HCT116 (cell line): ENCODE measurements around the gene MYCN. TPM values are rescaled to one million over a fixed set of nuclear protein-coding genes. Genes with fewer than 3 reads are reported as not detected.

ENCODE experiments used
- ATAC-seq: fragments of 200-7000 bp; cut with Tn5 transposase; 2 replicates; pipeline ENCODE4 v1.9.1; 2020; ENCODE audit warnings: mild to moderate bottlenecking, moderate library complexity
- Bru-seq: library from RNA; stranded (reverse); fragments of 400-500 nt; gene quantifications from one replicate; lab custom pipeline; 2021; lab: Mats Ljungman, UMichigan
- BruChase-seq, 2 experiments: library from RNA; stranded (reverse); fragments of 400-500 nt; gene quantifications; one replicate each; lab custom pipeline; 2021; lab: Mats Ljungman, UMichigan
- BruUV-seq: library from RNA; stranded (reverse); fragments of 400-500 nt; replicated peaks from 2 replicates; lab custom pipeline; 2021; lab: Mats Ljungman, UMichigan
- CTCF ChIA-PET: fragments of 300-600 bp; sonication (Branson Sonifier 250); formaldehyde crosslinking; loops from one replicate; lab custom pipeline; 2021; ENCODE audit warnings: antibody characterized with exemption; lab: Charles Lee
- POLR2A ChIA-PET: fragments of 300-600, 350-600 bp; sonication (Branson Sonifier 250); formaldehyde crosslinking; loops from one replicate; lab custom pipeline; 2021; ENCODE audit warnings: antibody characterized with exemption; lab: Charles Lee
- RAD21 ChIA-PET, 2 experiments: fragments of 300-600 bp; sonication (Branson Sonifier 250); formaldehyde crosslinking; loops; one replicate each; lab custom pipeline; 2023; ENCODE audit warnings: low total read pairs in 2 of 2; ENCODE audit not compliant: uncharacterized antibody in 2 of 2, unreplicated experiment in 2 of 2, low non-redundant PET in 1 of 2; lab: Charles Lee
- DNase-seq: peaks from one replicate; pipeline ENCODE4 v3.0.0-alpha.2; 2010; ENCODE audit warnings: low read depth, low spot score
- H2AFZ ChIP-seq: fragments of 200-600 bp; shearing (Covaris generic), sonication (generic); 2 replicates; pipeline ENCODE4 v1.6.1; 2017; ENCODE audit warnings: low read depth, mixed run types, mixed read lengths, antibody characterized with exemption, low read length; ENCODE audit not compliant: poor library complexity, severe bottlenecking
- H3K27ac ChIP-seq: 2 replicates; pipeline ENCODE4 v1.5.1; 2012; ENCODE audit warnings: low read depth, low read length
- H3K27me3 ChIP-seq: fragments of 200-600 bp; sonication (generic); 2 replicates; pipeline ENCODE4 v1.6.1; 2016; ENCODE audit warnings: mixed run types, low read length, mixed read lengths; ENCODE audit not compliant: insufficient read depth
- H3K36me3 ChIP-seq, 2 experiments: fragments of 200-500 bp in 1 of 2; fragments of 200-600 bp in 1 of 2; sonication (Bioruptor generic) in 1 of 2; sonication (generic) in 1 of 2; 2 replicates each; pipeline versions ENCODE4 v1.5.1 to v1.6.1; 2014 to 2016; ENCODE audit warnings: low read length in 2 of 2, inconsistent platforms in 1 of 2, mixed read lengths in 1 of 2, mixed run types in 1 of 2; ENCODE audit not compliant: insufficient read depth in 2 of 2, control insufficient read depth in 1 of 2
- H3K4me1 ChIP-seq, 2 experiments: fragments of 200-600 bp in 1 of 2; sonication (generic) in 1 of 2; 2 replicates each; pipeline versions ENCODE4 v1.5.1 to v1.6.1; 2012 to 2017; ENCODE audit warnings: low read length in 2 of 2, inconsistent platforms in 1 of 2, mild to moderate bottlenecking in 1 of 2, mixed read lengths in 1 of 2, mixed run types in 1 of 2, moderate library complexity in 1 of 2; ENCODE audit not compliant: insufficient read depth in 2 of 2, control insufficient read depth in 1 of 2
- H3K4me2 ChIP-seq: fragments of 200-600 bp; sonication (generic); 2 replicates; pipeline ENCODE4 v1.6.1; 2017; ENCODE audit warnings: mixed run types, low read length, mixed read lengths
- H3K4me3 ChIP-seq, 2 experiments: fragments of 200-600 bp in 1 of 2; sonication (generic) in 1 of 2; replicated peaks in 1 of 2; 2 replicates each; pipeline ENCODE4 v1.5.1; 2011 to 2016; ENCODE audit warnings: low read length in 2 of 2, control low read depth in 1 of 2, low read depth in 1 of 2, mild to moderate bottlenecking in 1 of 2, mixed read lengths in 1 of 2, mixed run types in 1 of 2
- H3K79me2 ChIP-seq: fragments of 200-600 bp; sonication (generic); 2 replicates; pipeline ENCODE4 v1.6.1; 2017; ENCODE audit warnings: mild to moderate bottlenecking, mixed run types, low read length, moderate library complexity, mixed read lengths; ENCODE audit not compliant: insufficient read depth
- H3K9ac ChIP-seq: fragments of 200-600 bp; sonication (generic); 2 replicates; pipeline ENCODE4 v1.6.1; 2016; ENCODE audit warnings: low read length, mixed read lengths
- H3K9me2 ChIP-seq: fragments of 200-600 bp; sonication (generic), shearing (Covaris generic); 2 replicates; pipeline ENCODE4 v1.6.1; 2017; ENCODE audit warnings: mixed run types, mild to moderate bottlenecking, moderate library complexity; ENCODE audit not compliant: insufficient read depth
- H3K9me3 ChIP-seq, 2 experiments: fragments of 200-500 bp in 1 of 2; fragments of 200-600 bp in 1 of 2; sonication (Bioruptor generic) in 1 of 2; sonication (generic) in 1 of 2; 2 replicates each; pipeline ENCODE4 v1.6.1; 2014 to 2017; ENCODE audit warnings: low read length in 2 of 2, mixed read lengths in 2 of 2, inconsistent platforms in 1 of 2, low read depth in 1 of 2, mild to moderate bottlenecking in 1 of 2, mixed run types in 1 of 2, moderate library complexity in 1 of 2; ENCODE audit not compliant: control insufficient read depth in 1 of 2, insufficient read depth in 1 of 2
- H4K20me1 ChIP-seq: fragments of 200-600 bp; sonication (generic), shearing (Covaris generic); 2 replicates; pipeline ENCODE4 v1.6.1; 2017; ENCODE audit warnings: mixed run types, mild to moderate bottlenecking, moderate library complexity; ENCODE audit not compliant: insufficient read depth
- CBX3 ChIP-seq: IDR thresholded peaks from 2 replicates; pipeline ENCODE4 v1.6.1; 2012; ENCODE audit warnings: low read depth
- CTCF ChIP-seq, 3 experiments: fragments of 200-600 bp in 1 of 3; sonication (generic) in 1 of 3; IDR thresholded peaks in 2 of 3; conservative IDR thresholded peaks in 1 of 3; 2 replicates each; pipeline ENCODE4 v1.5.1; 2012 to 2017; ENCODE audit warnings: low read depth in 2 of 3, low read length in 2 of 3, antibody characterized with exemption in 1 of 3, borderline replicate concordance in 1 of 3, control low read depth in 1 of 3, mild to moderate bottlenecking in 1 of 3, mixed read lengths in 1 of 3, mixed run types in 1 of 3, moderate library complexity in 1 of 3; ENCODE audit not compliant: insufficient read depth in 1 of 3
- RAD21 ChIP-seq: IDR thresholded peaks from 2 replicates; pipeline ENCODE4 v1.6.1; 2012; ENCODE audit warnings: low read depth, mild to moderate bottlenecking
- REST ChIP-seq: IDR thresholded peaks from 2 replicates; pipeline ENCODE4 v1.6.1; 2012; ENCODE audit warnings: low read depth
- YY1 ChIP-seq: IDR thresholded peaks from 2 replicates; pipeline ENCODE4 v1.6.1; 2011; ENCODE audit warnings: low read length, low read depth, moderate library complexity, mild to moderate bottlenecking; ENCODE audit not compliant: insufficient replicate concordance; ENCODE audit errors: extremely low read depth
- intact Hi-C: fragments of 100-400 bp; cut with micrococcal nuclease; formaldehyde crosslinking; loops from 2 replicates; pipeline ENCODE4 v1.10.0; 2022
- long read RNA-seq: library from polyadenylated mRNA; unstranded; transcript quantifications from one replicate; pipeline ENCODE4 v2.0.0, GENCODE V29; 2021; ENCODE audit not compliant: unreplicated experiment
- polyA plus RNA-seq: library from polyadenylated mRNA; unstranded; fragments of >200 nt; gene quantifications from 2 replicates; pipeline ENCODE4 v1.2.1, GENCODE V29; 2012; ENCODE audit warnings: missing spikeins
- total RNA-seq: library from RNA; stranded (reverse); gene quantifications from one replicate; pipeline ENCODE4 v1.2.1, GENCODE V29; 2021; ENCODE audit not compliant: unreplicated experiment

MYCN gene
- total RNA-seq (not detected), Bru-seq, nascent RNA (not detected), BruChase-seq, experiment 1, labeled RNA remaining after a 6-hour chase (not detected), BruChase-seq, experiment 2, labeled RNA remaining after a 2-hour chase (not detected)
- not detected in 2 replicates for polyA plus RNA-seq
- long read RNA-seq = 0 reads

- TF ChIP-seq RAD21 (peak; percentile 89), CBX3 (no peak), YY1 (peak; percentile 11), REST (no peak), CTCF (IDR thresholded peaks at IDR 0.05 in 2 of 3, conservative IDR thresholded peaks at IDR 0.05 in 1 of 3; ENCODE audit: borderline replicate concordance in 1 of 3, insufficient read depth in 1 of 3, low read depth in 2 of 3, low read length in 2 of 3) (peak in 1 of 3 experiments; percentile 84; a peak in 4 of 6 replicates)
- Histone ChIP-seq H3K79me2 (no peaks in the 10 kb centered on the region), H3K4me2 (peak within 1 kb of the TSS; percentile 72), H2AFZ (peak within 1 kb of the TSS; percentile 79), H3K4me3 (peak within 1 kb of the TSS; percentile 21 to 42), H3K27ac (no peak within 1 kb of the TSS), H3K9ac (no peak within 1 kb of the TSS), H3K9me3 (no peaks in the 10 kb centered on the region), H3K4me1 (peaks cover 0 to 9% of the 10 kb centered on the region in 2 experiments; a peak in 3 of 4 replicates), H4K20me1 (no peaks in the 10 kb centered on the region), H3K27me3 (peaks cover 13% of the 10 kb centered on the region; the same call in 1 of the 2 replicates), H3K36me3 (no peaks in the 10 kb centered on the region), H3K9me2 (no peaks in the 10 kb centered on the region)
- intact Hi-C loops = loop anchor here (1.0 to 10.0 kb wide), 6 partner anchors 278 to 825 kb away; no protein-coding TSS in a partner anchor
- ATAC-seq = peak; percentile 60
- CTCF ChIA-PET = interaction anchor here (0.7 to 1.8 kb wide), 4 partner anchors 8 to 669 kb away, joined by 3 to 24 read pairs (median 8); no protein-coding TSS in a partner anchor
- BruUV-seq = no TSS peak
- POLR2A ChIA-PET = no interaction called here
- DNase-seq = no peak
- RAD21 ChIA-PET = interaction anchor here (0.6 to 1.7 kb wide), 5 partner anchors 51 to 1679 kb away, joined by 3 to 8 read pairs (median 3); no protein-coding TSS in a partner anchor
These were observed at the start of gene MYCN for GRCh38 chr2:15939854-15940660. Gene MYCN (plus strand): TSS chr2:15940550. CDS start chr2:15942065, 1,515 bp downstream.
